ENCODE data around the gene STAG1.
"Not testable (repeated sequence)": the region's sequence is repeated elsewhere in the genome, so short reads cannot be mapped to it uniquely, and the experiment has no call there.

The STAG1 gene

DNA sequence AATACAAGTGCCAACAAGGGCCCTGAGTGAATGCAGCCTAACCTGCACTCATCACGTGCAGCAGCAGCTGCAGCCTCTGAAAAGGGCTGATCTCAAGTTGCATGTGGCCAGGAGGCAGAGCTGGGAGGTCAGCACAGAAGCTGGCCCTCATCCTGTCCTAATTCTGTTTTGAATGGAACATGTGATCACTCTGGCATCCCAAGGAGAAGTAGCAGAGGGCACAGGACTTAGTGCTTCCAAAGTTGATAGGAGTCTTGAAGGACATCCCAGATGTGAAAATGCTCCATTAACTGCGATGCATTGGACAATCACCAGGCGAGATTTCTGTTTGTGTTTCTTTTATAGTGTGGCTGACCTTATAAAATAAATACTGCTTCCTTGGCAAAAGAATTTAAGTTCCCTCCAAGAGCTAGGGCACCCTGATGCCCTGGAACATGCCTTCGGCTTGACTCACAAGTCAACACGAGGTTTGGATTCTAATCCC lies 31.6 kb upstream of the STAG1 start:
- no peak overlapping the region for H3K4me3 ChIP-seq (ENCODE audit: low read length)
- no peak for DNase-seq (ENCODE audit: low read depth)

DNA sequence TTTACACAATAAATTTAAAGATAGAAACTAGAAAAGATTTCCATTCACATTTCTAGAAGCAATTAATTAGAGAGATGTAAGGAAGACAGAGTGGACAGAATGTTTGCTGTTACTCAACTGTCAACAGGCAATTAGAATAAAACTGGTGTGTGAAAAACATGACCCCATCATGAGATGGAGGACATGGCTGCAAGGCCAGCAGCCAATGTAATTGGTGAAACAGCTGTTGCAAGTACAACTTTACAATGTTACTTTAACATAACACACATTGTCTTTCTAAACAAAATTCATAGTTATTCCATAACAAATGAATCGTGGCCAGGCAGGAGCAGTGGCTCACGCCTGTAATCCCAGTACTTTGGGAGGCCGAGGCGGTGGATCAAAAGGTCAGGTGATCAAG lies 28.6 kb upstream of the STAG1 start:
- H3K4me3 ChIP-seq (ENCODE audit: low read length) = no peak overlapping the region
- no peak for DNase-seq (ENCODE audit: low read depth)
- TF ChIP-seq, protein P1, sequence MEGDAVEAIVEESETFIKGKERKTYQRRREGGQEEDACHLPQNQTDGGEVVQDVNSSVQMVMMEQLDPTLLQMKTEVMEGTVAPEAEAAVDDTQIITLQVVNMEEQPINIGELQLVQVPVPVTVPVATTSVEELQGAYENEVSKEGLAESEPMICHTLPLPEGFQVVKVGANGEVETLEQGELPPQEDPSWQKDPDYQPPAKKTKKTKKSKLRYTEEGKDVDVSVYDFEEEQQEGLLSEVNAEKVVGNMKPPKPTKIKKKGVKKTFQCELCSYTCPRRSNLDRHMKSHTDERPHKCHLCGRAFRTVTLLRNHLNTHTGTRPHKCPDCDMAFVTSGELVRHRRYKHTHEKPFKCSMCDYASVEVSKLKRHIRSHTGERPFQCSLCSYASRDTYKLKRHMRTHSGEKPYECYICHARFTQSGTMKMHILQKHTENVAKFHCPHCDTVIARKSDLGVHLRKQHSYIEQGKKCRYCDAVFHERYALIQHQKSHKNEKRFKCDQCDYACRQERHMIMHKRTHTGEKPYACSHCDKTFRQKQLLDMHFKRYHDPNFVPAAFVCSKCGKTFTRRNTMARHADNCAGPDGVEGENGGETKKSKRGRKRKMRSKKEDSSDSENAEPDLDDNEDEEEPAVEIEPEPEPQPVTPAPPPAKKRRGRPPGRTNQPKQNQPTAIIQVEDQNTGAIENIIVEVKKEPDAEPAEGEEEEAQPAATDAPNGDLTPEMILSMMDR (IDR thresholded peaks at IDR 0.05; ENCODE audit: insufficient read depth, low read depth, low read length, missing control alignments) = no peak

More for the DNA sequence above, 31.6 kb upstream of the STAG1 start:
- TF ChIP-seq, protein P1 (IDR thresholded peaks at IDR 0.05; ENCODE audit: insufficient read depth, low read depth, low read length, missing control alignments) = no peak

DNA sequence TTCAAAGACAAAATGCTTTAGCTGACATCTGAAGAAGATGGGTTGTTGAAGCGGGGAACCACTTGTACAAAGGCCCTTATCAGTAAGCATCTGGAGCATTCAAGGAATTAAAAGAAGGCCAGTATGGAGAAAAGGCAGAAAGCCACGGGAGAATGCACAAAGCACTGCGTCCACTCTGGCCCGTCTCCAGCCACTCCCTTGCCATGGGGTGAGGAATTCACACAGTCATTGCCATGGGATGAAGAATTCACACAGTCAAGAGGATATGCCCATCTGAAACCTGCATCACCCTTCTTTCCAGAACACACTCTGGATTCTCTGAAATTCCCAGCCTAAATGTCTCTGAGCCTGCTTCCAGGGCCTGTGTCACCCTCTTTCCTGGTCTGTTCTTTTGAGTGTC lies 26.7 kb upstream of the STAG1 start:
- no peak for DNase-seq (ENCODE audit: low read depth)
- TF ChIP-seq, protein P1 (IDR thresholded peaks at IDR 0.05; ENCODE audit: insufficient read depth, low read depth, low read length, missing control alignments) = no peak
- H3K4me3 ChIP-seq (ENCODE audit: low read length) = no peak overlapping the region

DNA sequence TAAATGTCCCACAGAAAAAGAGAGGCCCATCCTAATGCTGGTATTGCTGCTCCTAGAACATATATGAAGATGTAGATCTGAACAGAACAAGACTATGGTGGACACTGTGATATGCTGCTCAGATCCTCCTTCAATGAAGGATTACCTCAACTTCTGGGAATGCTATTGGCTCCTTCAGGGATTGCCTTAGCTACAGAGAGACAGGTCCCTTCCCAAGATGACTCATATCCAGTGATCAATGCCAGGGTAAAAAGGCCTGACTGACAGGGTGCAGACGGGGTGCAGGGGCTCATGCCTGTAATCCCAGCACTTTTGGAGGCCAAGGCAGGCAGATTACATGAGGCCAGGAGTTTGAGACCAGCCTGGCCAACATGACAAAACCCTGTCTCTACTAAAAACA lies 20.5 kb upstream of the STAG1 start:
- H3K4me3 ChIP-seq (ENCODE audit: low read length) = no peak overlapping the region
- TF ChIP-seq, protein P1 (IDR thresholded peaks at IDR 0.05; ENCODE audit: insufficient read depth, low read depth, low read length, missing control alignments) = no peak
- DNase-seq (ENCODE audit: low read depth) = peak; percentile 54

DNA sequence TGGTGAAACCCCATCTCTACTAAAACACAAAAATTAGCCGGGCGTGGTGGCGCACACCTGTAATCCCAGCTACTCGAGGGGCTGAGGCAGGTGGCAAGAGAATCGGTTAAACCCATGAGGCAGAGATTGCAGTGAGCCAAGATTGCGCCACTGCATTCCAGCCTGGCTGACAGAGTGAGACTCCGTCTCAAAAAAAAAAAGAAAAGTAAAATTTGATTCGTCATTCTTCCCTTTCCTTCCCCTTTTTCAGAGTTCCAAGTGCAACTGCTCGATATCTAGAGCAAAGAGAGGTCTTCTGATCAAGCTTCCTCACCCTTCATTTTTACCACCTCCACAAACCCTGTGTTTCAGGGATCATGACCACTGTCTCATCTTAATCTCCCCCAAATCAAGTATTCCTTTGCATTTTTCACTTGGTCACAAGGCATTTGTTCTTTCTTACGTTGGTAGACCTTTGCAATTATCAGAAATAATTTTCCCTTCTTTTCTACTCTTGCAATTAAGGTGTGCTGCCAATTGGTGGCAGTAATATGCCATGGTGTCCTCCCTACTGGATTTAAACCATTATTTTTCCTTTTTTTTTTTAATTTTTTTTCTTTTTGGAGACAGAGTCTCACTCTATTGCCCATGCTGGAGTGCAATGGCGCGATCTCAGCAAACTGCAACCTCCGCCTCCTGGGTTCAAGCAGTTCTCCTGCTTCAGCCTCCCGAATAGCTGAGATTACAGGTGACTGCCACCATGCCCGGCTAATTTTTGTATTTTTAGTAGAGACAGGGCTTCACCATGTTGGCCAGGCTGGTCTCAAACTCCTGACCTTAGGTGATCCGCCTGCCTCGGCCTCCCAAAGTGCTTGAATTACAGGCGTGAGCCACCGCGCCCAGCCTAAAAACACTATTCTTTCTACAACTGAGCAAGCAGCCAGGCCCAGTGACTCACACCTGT lies 6.3 kb upstream of the STAG1 start:
- DNase-seq (ENCODE audit: low read depth); H3K4me3 ChIP-seq (ENCODE audit: low read length): not testable (repeated sequence)
- TF ChIP-seq, protein P1 (IDR thresholded peaks at IDR 0.05; ENCODE audit: insufficient read depth, low read depth, low read length, missing control alignments) = peak; percentile 24

DNA sequence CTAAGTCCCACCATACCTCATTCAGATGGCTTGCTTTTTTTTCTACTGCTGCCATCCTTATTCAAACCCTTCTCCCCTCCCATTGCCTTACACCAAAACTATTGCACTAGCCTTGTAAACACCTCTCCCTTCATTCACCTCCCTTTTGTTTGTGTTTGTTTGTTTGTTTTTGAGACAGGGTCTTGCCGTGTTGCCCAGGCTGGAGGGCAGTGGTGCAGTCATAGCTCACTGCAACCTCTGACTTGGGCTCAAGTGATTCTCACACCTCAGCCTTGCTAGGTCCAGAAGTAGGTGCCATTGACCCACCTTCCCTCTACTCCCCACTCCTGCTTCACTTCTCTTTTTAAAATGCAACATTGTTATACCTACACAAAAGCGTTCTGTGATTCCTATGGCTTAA lies 3.0 kb upstream of the STAG1 start:
- H3K4me3 ChIP-seq (ENCODE audit: low read length) = no peak overlapping the region

More for the DNA sequence above, 3.0 kb upstream of the STAG1 start:
- TF ChIP-seq, protein P1 (IDR thresholded peaks at IDR 0.05; ENCODE audit: insufficient read depth, low read depth, low read length, missing control alignments) = no peak
- DNase-seq (ENCODE audit: low read depth) = no peak
